HG02884 (cell line): ENCODE data around the gene HOXD4.

Source experiments
- ATAC-seq: cut with Tn5 transposase; IDR thresholded peaks from one replicate; pipeline ENCODE4 v1.9.1; 2021; ENCODE audit warnings: mild to moderate bottlenecking, moderate library complexity; ENCODE audit not compliant: unreplicated experiment

The HOXD4 gene

GRCh38 chr2:176126929-176127773 is 24.2 kb upstream of the HOXD4 start:
- no peak for ATAC-seq

DNA sequence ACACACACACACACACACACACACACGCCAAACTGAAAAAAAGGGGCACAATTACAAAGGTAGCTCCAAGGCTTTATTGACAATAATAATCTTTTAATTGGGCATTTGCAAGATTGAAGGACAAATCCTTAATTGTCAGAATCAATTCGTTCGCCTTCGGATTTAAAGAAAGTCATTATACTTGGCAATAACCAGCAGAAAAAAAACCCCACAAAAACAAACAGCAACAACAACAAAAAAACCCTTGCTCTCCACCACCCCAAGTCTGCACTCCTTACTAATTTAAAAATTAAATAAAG is 23.6 kb upstream of the HOXD4 start:
- ATAC-seq = no peak

DNA sequence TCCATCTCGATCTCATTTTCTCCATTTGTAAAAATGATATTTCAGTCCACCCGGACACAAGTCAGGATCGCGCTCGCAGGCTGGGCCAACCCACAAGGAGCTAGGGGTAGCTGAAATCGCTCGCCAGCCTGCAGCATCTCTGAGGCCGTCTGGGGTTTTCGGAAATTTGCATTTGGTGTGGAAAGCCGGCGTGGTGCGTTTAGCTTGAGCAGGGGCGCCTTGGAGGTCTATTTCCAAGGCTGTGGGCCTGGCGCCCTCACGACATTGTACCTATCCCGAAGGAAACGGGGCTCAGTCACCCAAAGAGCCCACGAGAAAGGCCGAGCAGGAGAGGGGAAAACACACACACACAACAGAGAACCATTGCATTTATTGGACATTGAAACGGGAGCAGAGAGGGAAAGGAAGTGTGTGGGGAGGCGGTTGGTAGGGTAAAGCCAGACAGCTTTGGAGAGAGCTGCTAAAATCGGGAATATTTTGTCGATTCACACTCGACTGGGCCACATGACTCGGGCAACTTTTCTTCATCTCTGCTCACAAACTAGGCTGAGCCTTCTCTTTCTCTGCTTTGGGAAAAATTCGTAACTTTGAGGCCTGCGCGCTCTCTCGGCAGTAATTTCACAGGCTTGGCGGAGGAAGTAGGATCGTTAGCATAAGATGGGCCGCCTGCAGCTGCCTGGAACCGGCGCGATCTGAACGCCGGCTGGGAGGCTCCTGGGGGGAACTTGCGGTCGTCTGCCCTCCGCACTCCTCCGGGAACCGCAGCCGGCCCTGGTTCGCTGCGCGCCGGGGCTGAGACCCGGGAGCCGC is 23.0 kb upstream of the HOXD4 start:
- ATAC-seq = no peak

GRCh38 chr2:176128982-176129796 is 22.2 kb upstream of the HOXD4 start, which contains the start of gene HOXD8:
HOXD8 (plus strand) TSS chr2:176129705; CDS start chr2:176130367, 662 bp downstream.
- no peak for ATAC-seq

- no peak for ATAC-seq
Measured at GRCh38 chr2:176129813-176130146, 21.6 kb upstream of the HOXD4 start.

GRCh38 chr2:176130147-176130956 is 21.0 kb upstream of the HOXD4 start:
- ATAC-seq = no peak

- no peak for ATAC-seq
Measured at GRCh38 chr2:176130957-176131847, 20.1 kb upstream of the HOXD4 start.

DNA sequence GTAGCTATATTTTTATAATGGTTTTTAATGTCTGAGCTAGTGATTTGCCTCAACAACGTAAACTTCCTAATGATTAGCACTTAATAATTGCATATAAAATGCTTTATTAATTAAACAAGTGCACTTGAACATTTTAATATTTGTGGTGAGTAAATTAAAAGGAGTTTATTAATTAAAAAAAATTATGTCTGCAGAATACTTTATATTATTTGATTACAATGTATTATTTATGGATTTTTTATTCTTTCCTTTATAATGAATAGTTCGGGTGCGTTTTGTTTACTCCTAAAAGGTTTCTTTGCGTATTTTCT is 19.5 kb upstream of the HOXD4 start:
- ATAC-seq = no peak

GRCh38 chr2:176132205-176133171 is 18.9 kb upstream of the HOXD4 start:
- ATAC-seq = no peak

- ATAC-seq = no peak
Measured at GRCh38 chr2:176133389-176133788, 18.0 kb upstream of the HOXD4 start.

DNA sequence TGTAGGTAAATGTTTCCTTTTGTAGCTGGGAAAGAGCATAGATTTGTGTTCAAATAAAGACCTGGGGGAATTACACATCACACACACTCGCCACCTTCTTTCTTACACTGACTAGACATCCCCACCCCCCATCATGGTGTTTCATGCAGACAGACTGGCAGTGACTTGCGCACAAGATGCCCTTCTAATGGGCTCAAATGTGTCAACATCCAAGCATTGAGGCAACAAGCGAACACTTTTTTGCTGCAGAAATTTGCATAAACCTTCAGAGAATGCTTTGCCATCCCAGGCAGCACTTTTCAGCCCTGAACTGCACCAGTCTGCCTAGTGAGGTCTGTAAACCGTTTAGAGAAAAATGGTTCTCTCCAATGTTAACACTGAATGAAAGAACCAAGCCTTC is 17.3 kb upstream of the HOXD4 start:
- ATAC-seq = no peak

DNA sequence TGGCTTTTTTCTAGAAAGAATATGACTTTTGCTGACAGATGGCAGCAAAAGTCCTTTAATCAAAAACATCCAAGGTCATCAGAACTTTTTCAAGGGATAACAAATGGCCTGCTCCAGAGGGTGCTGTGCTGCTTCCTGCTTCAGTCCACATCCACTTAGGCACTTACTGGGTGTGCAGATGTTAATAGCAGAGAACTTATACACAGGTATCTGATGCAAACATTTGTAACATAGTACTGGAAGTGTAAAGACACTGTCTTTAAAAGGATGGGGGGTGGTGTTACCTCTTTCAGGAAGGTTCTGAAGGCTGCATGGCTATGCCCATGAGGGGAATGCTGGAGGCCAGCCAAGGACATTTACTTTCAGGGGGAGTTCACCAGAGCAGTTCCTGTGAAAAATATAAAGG is 16.3 kb upstream of the HOXD4 start:
- no peak for ATAC-seq

- no peak for ATAC-seq
Measured at GRCh38 chr2:176136374-176137251, 14.7 kb upstream of the HOXD4 start.

DNA sequence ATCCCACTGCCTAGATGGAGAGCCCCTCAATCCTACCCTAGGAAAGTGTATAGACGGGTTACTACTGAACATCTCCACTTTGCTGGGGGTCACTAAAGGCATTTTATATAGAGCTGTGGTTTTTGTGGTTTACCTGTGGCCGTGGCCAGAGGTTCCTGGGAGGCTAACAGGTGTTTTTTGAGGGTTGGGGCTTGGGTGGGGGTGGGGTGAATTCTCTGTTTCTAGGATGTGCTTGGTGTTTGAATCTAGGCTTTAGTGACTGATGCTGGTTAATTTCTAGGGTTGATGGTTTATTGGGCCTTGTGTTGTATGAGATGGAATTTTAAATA is 14.1 kb upstream of the HOXD4 start:
- no peak for ATAC-seq

DNA sequence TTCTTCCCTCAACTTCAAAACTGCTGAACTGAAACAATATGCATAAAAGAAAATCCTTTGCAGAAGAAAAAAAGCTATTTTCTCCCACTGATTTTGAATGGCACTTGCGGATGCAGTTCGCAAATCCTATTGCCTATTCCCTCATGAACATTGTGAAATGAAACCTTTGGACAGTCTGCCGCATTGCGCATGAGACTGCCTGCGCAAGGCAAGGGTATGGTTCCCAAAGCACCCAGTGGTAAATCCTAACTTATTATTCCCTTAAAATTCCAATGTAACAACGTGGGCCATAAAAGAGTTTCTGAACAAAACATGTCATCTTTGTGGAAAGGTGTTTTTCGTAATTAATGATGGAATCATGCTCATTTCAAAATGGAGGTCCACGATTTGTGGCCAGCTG is 13.4 kb upstream of the HOXD4 start:
- ATAC-seq = no peak

GRCh38 chr2:176138526-176138922 is 12.8 kb upstream of the HOXD4 start:
- ATAC-seq = no peak

GRCh38 chr2:176138923-176139660 is 12.3 kb upstream of the HOXD4 start:
- ATAC-seq = no peak
